Esophagus (tissue), 2 donors: Measurements from ENCODE around the gene PRKAR1B. TPM values are rescaled to one million over a fixed set of nuclear protein-coding genes. Genes with fewer than 3 reads are reported as not detected.
A peak's percentile ranks its signal among the peaks of the same experiment; 100 is the strongest.

Source experiments
- H3K27ac ChIP-seq, 2 donors: one replicate each; pipeline ENCODE4 v1.5.1; 2013; ENCODE audit warnings: low read depth in 2 of 2, mild to moderate bottlenecking in 2 of 2, inconsistent platforms in 1 of 2, low read length in 1 of 2, moderate library complexity in 1 of 2
- H3K27me3 ChIP-seq, 2 donors: one replicate each; pipeline ENCODE4 v1.6.1; 2013; ENCODE audit warnings: low read length in 2 of 2, control low read depth in 1 of 2, mild to moderate bottlenecking in 1 of 2; ENCODE audit not compliant: insufficient read depth in 2 of 2, control insufficient read depth in 1 of 2
- H3K36me3 ChIP-seq, 2 donors: one replicate each; pipeline ENCODE4 v1.6.1; 2013; ENCODE audit warnings: low read length in 1 of 2; ENCODE audit not compliant: control insufficient read depth in 2 of 2, insufficient read depth in 2 of 2
- H3K4me1 ChIP-seq, 2 donors: one replicate each; pipeline ENCODE4 v1.6.1; 2013; ENCODE audit warnings: low read length in 1 of 2; ENCODE audit not compliant: control insufficient read depth in 2 of 2, insufficient read depth in 2 of 2
- H3K4me3 ChIP-seq, 2 donors: one replicate each; pipeline ENCODE4 v1.5.1; 2013; ENCODE audit warnings: low read length in 2 of 2, mild to moderate bottlenecking in 2 of 2, low read depth in 1 of 2, moderate library complexity in 1 of 2
- H3K9me3 ChIP-seq, 2 donors: one replicate each; pipeline ENCODE4 v1.6.1; 2013; ENCODE audit warnings: mild to moderate bottlenecking in 2 of 2, low read depth in 1 of 2, low read length in 1 of 2, moderate library complexity in 1 of 2; ENCODE audit not compliant: control insufficient read depth in 2 of 2, insufficient read depth in 1 of 2
- WGBS, 2 donors: extraction: QIAGEN DNeasy Blood & Tissue Kit; methylation state at CpG; one replicate each; pipeline ENCODE4 v1.1.7; 2013; 5-methylcytosine and 5-hydroxymethylcytosine counted together
- polyA plus RNA-seq, 2 donors: library from polyadenylated mRNA; stranded (reverse); fragments of 200-250 nt; gene quantifications; one replicate each; pipeline ENCODE4 v1.2.3, GENCODE V29; 2013
- donor health status: healthy with polysubstance abuse.
- donor health status: Bipolar disorder and iron deficiency.

The PRKAR1B gene
- polyA plus RNA-seq, 2 donors, result 10.4 to 10.9 TPM

GRCh38 chr7:714251-714671 lies 12.8 kb downstream of the PRKAR1B start:
- no peaks in the 10 kb centered on the region for H3K36me3 ChIP-seq
- H3K4me3 ChIP-seq, result no peak overlapping the region
- H3K27me3 ChIP-seq, result no peaks in the 10 kb centered on the region
- H3K4me1 ChIP-seq, result peaks cover 0 to 2% of the 10 kb centered on the region in 2 donors
- WGBS, 2 donors, result 83 to 86% methylated on average over 13 of the region's 13 CpGs
- H3K27ac ChIP-seq, result no peak overlapping the region
- no peaks in the 10 kb centered on the region for H3K9me3 ChIP-seq

- Histone ChIP-seq H3K27ac (no peak overlapping the region), H3K36me3 (no peaks in the 10 kb centered on the region)
- WGBS, 2 donors, result 90 to 93% methylated on average over 16 of the region's 16 CpGs
Observed at GRCh38 chr7:713488-714230, 13.4 kb downstream of the PRKAR1B start.

GRCh38 chr7:713139-713457 lies 14.0 kb downstream of the PRKAR1B start:
- WGBS, 2 donors, result 67 to 80% methylated on average over 8 to 9 of the region's 9 CpGs

More at GRCh38 chr7:713488-714230, 13.4 kb downstream of the PRKAR1B start:
- Histone ChIP-seq H3K9me3 (no peaks in the 10 kb centered on the region), H3K4me3 (no peak overlapping the region), H3K27me3 (no peaks in the 10 kb centered on the region), H3K4me1 (peaks cover 0 to 2% of the 10 kb centered on the region in 2 donors)

GRCh38 chr7:712381-713138 lies 14.5 kb downstream of the PRKAR1B start:
- Histone ChIP-seq H3K36me3 (no peaks in the 10 kb centered on the region), H3K27ac (no peak overlapping the region), H3K27me3 (no peaks in the 10 kb centered on the region), H3K4me3 (peak overlapping the region; percentile 34 to 43), H3K9me3 (no peaks in the 10 kb centered on the region), H3K4me1 (peaks cover 0 to 2% of the 10 kb centered on the region in 2 donors)
- WGBS, 2 donors, result 10 to 20% methylated on average over 45 to 73 of the region's 74 CpGs

More at GRCh38 chr7:713139-713457, 14.0 kb downstream of the PRKAR1B start:
- H3K4me3 ChIP-seq, result no peak overlapping the region
- H3K4me1 ChIP-seq, result peaks cover 0 to 2% of the 10 kb centered on the region in 2 donors
- H3K27ac ChIP-seq, result no peak overlapping the region
- no peaks in the 10 kb centered on the region for H3K36me3 ChIP-seq
- H3K9me3 ChIP-seq, result no peaks in the 10 kb centered on the region
- H3K27me3 ChIP-seq, result no peaks in the 10 kb centered on the region

- Histone ChIP-seq H3K36me3 (no peaks in the 10 kb centered on the region), H3K9me3 (no peaks in the 10 kb centered on the region), H3K27ac (no peak overlapping the region), H3K4me3 (peak overlapping the region; percentile 34 to 43), H3K4me1 (peaks cover 0 to 2% of the 10 kb centered on the region in 2 donors), H3K27me3 (no peaks in the 10 kb centered on the region)
- WGBS, 2 donors, result 7 to 17% methylated on average over 12 to 44 of the region's 44 CpGs
Observed at GRCh38 chr7:711922-712380, 15.1 kb downstream of the PRKAR1B start.

GRCh38 chr7:711093-711921 lies 15.8 kb downstream of the PRKAR1B start:
- Histone ChIP-seq H3K36me3 (no peaks in the 10 kb centered on the region), H3K27me3 (no peaks in the 10 kb centered on the region), H3K4me3 (peak overlapping the region; percentile 34 to 43), H3K27ac (peak overlapping the region in 1 of 2 donors; percentile 4), H3K4me1 (peaks cover 0 to 2% of the 10 kb centered on the region in 2 donors), H3K9me3 (no peaks in the 10 kb centered on the region)
- WGBS, 2 donors, result 69 to 76% methylated on average over 41 to 45 of the region's 45 CpGs

GRCh38 chr7:710161-710560 lies 16.9 kb downstream of the PRKAR1B start:
- Histone ChIP-seq H3K27me3 (no peaks in the 10 kb centered on the region), H3K4me1 (peaks cover 0 to 2% of the 10 kb centered on the region in 2 donors), H3K36me3 (no peaks in the 10 kb centered on the region), H3K4me3 (no peak overlapping the region), H3K27ac (no peak overlapping the region), H3K9me3 (no peaks in the 10 kb centered on the region)
- 88 to 94% methylated on average over 14 of the region's 14 CpGs for WGBS, 2 donors

GRCh38 chr7:707296-708000 lies 19.6 kb downstream of the PRKAR1B start:
- H3K4me1 ChIP-seq, result no peaks in the 10 kb centered on the region
- no peak overlapping the region for H3K4me3 ChIP-seq
- 92 to 95% methylated on average over 17 of the region's 17 CpGs for WGBS, 2 donors
- no peaks in the 10 kb centered on the region for H3K9me3 ChIP-seq
- no peak overlapping the region for H3K27ac ChIP-seq
- no peaks in the 10 kb centered on the region for H3K36me3 ChIP-seq
- H3K27me3 ChIP-seq, result no peaks in the 10 kb centered on the region

- Histone ChIP-seq H3K4me3 (no peak overlapping the region), H3K9me3 (no peaks in the 10 kb centered on the region), H3K27me3 (no peaks in the 10 kb centered on the region), H3K27ac (no peak overlapping the region), H3K4me1 (no peaks in the 10 kb centered on the region), H3K36me3 (no peaks in the 10 kb centered on the region)
- WGBS, 2 donors, result 77 to 79% methylated on average over 7 of the region's 7 CpGs
Observed at GRCh38 chr7:706721-707120, 20.4 kb downstream of the PRKAR1B start.
